Mesothelial cell of epicardium (in vitro differentiated cells): Measurements from ENCODE around the gene KIF14. TPM values are rescaled to one million over a fixed set of nuclear protein-coding genes. Genes with fewer than 3 reads are reported as not detected.

Experiments used
- DNase-seq, 2 experiments: peaks; one replicate each; pipeline ENCODE4 v3.0.0; 2021; ENCODE audit warnings: low spot score in 2 of 2; ENCODE audit not compliant: unreplicated experiment in 2 of 2
- H3K27ac Mint-ChIP-seq: 2 replicates; pipeline ENCODE4 v1.8.0; 2021; ENCODE audit warnings: mixed read lengths
- H3K27me3 Mint-ChIP-seq: 2 replicates; pipeline ENCODE4 v1.8.0; 2021; ENCODE audit warnings: low read depth, mixed read lengths
- H3K36me3 Mint-ChIP-seq: 2 replicates; pipeline ENCODE4 v1.8.0; 2021; ENCODE audit warnings: mixed read lengths
- H3K4me1 Mint-ChIP-seq: 2 replicates; pipeline ENCODE4 v1.8.0; 2021; ENCODE audit warnings: mixed read lengths
- H3K4me3 Mint-ChIP-seq: 2 replicates; pipeline ENCODE4 v1.8.0; 2021; ENCODE audit warnings: mild to moderate bottlenecking, moderate library complexity, mixed read lengths
- H3K9me3 Mint-ChIP-seq: 2 replicates; pipeline ENCODE4 v1.8.0; 2021; ENCODE audit warnings: mixed read lengths
- CTCF ChIP-seq: fragments of 200-600 bp; sonication (generic); IDR thresholded peaks from one replicate; pipeline ENCODE4 v1.5.0; 2021; ENCODE audit warnings: antibody characterized with exemption; ENCODE audit not compliant: unreplicated experiment
- total RNA-seq: library from RNA; stranded (reverse); gene quantifications from 3 replicates; pipeline ENCODE4 v1.2.1, GENCODE V29; 2021

KIF14 gene
- total RNA-seq, 1 donor from 2014 or later: 5.7 TPM

- H3K4me3 Mint-ChIP-seq: no peak overlapping the region
- H3K27me3 Mint-ChIP-seq: no peaks in the 10 kb centered on the region
- TF ChIP-seq CTCF: no peak
- H3K36me3 Mint-ChIP-seq: no peaks in the 10 kb centered on the region
- DNase-seq: no peak
- H3K9me3 Mint-ChIP-seq: no peaks in the 10 kb centered on the region
- H3K27ac Mint-ChIP-seq: peak overlapping the region; percentile 30
- peaks cover 17% of the 10 kb centered on the region for H3K4me1 Mint-ChIP-seq
These were observed 4.3 kb upstream of the KIF14 start for GRCh38 chr1:200624679-200625335.

- TF ChIP-seq CTCF: no peak
- Mint-ChIP-seq H3K4me1 (peaks cover 10% of the 10 kb centered on the region), H3K27me3 (no peaks in the 10 kb centered on the region), H3K9me3 (no peaks in the 10 kb centered on the region), H3K27ac (peak overlapping the region; percentile 93), H3K4me3 (peak overlapping the region; percentile 94), H3K36me3 (no peaks in the 10 kb centered on the region)
- no peak for DNase-seq
These were observed 668 bp downstream of the KIF14 start for GRCh38 chr1:200619894-200620272.

- no peak overlapping the region for H3K27ac Mint-ChIP-seq
- no peaks in the 10 kb centered on the region for H3K9me3 Mint-ChIP-seq
- H3K4me3 Mint-ChIP-seq: no peak overlapping the region
- TF ChIP-seq CTCF: no peak
- no peak for DNase-seq
- H3K4me1 Mint-ChIP-seq: no peaks in the 10 kb centered on the region
- peaks cover 16% of the 10 kb centered on the region for H3K36me3 Mint-ChIP-seq
- no peaks in the 10 kb centered on the region for H3K27me3 Mint-ChIP-seq
These were observed 9.7 kb downstream of the KIF14 start for GRCh38 chr1:200610846-200611245.

- Mint-ChIP-seq H3K4me3 (no peak overlapping the region), H3K27me3 (no peaks in the 10 kb centered on the region), H3K4me1 (no peaks in the 10 kb centered on the region), H3K27ac (no peak overlapping the region), H3K9me3 (peaks cover 3% of the 10 kb centered on the region), H3K36me3 (peaks cover 17% of the 10 kb centered on the region)
- DNase-seq: no peak
- TF ChIP-seq CTCF: no peak
These were observed 17.9 kb downstream of the KIF14 start for GRCh38 chr1:200602632-200603031.

- H3K27me3 Mint-ChIP-seq: no peaks in the 10 kb centered on the region
- no peak overlapping the region for H3K4me3 Mint-ChIP-seq
- H3K27ac Mint-ChIP-seq: no peak overlapping the region
- no peaks in the 10 kb centered on the region for H3K9me3 Mint-ChIP-seq
- H3K4me1 Mint-ChIP-seq: no peaks in the 10 kb centered on the region
- TF ChIP-seq CTCF: no peak
- peaks cover 9% of the 10 kb centered on the region for H3K36me3 Mint-ChIP-seq
- DNase-seq: no peak
These were observed 30.6 kb downstream of the KIF14 start for GRCh38 chr1:200590001-200590400.

- no peak for DNase-seq
- no peak for TF ChIP-seq CTCF
- Mint-ChIP-seq H3K27ac (no peak overlapping the region), H3K4me1 (no peaks in the 10 kb centered on the region), H3K4me3 (no peak overlapping the region), H3K27me3 (no peaks in the 10 kb centered on the region), H3K9me3 (no peaks in the 10 kb centered on the region), H3K36me3 (peaks cover 19% of the 10 kb centered on the region)
These were observed 31.9 kb downstream of the KIF14 start for GRCh38 chr1:200588698-200589097.
